Endometrial microvascular endothelial cells (primary cell): ENCODE data around the gene TBX21. TPM values are rescaled to one million over a fixed set of nuclear protein-coding genes. Genes with fewer than 3 reads are reported as not detected.

ENCODE experiments used
- in situ Hi-C: cut with HindIII; loops from 2 replicates; pipeline ENCODE4 v1.10.0; 2017; ENCODE audit warnings: low sequenced_read_pairs, low pct_unique_long_range_greater_than_20kb; ENCODE audit errors: inconsistent ontology term
- total RNA-seq: library from RNA; depleted of rRNA; stranded (reverse); fragments of >200 nt; gene quantifications from one replicate; pipeline ENCODE4 v1.2.3, GENCODE V29; 2015; ENCODE audit errors: inconsistent ontology term

TBX21 gene
- not detected for total RNA-seq

- in situ Hi-C loops: no loop called here
Observed at GRCh38 chr17:47733047-47733673, at the start of gene TBX21. TBX21 (plus strand) TSS chr17:47733236; CDS start chr17:47733455, 219 bp downstream.

GRCh38 chr17:47684025-47684424, 49.0 kb upstream of the TBX21 start:
- in situ Hi-C loops: no loop called here

- in situ Hi-C loops: no loop called here
Observed at GRCh38 chr17:47684535-47685193, 48.4 kb upstream of the TBX21 start.

GRCh38 chr17:47685556-47686275, 47.3 kb upstream of the TBX21 start:
- in situ Hi-C loops: no loop called here

- in situ Hi-C loops: no loop called here
Observed at GRCh38 chr17:47686276-47686635, 46.8 kb upstream of the TBX21 start.

GRCh38 chr17:47686664-47687327, 46.2 kb upstream of the TBX21 start:
- in situ Hi-C loops: no loop called here

GRCh38 chr17:47687328-47687690, 45.7 kb upstream of the TBX21 start:
- in situ Hi-C loops: no loop called here

GRCh38 chr17:47687748-47688147, 45.3 kb upstream of the TBX21 start:
- in situ Hi-C loops: no loop called here

- in situ Hi-C loops: no loop called here
Observed at GRCh38 chr17:47690121-47690520, 42.9 kb upstream of the TBX21 start.

GRCh38 chr17:47692137-47692894, 40.7 kb upstream of the TBX21 start:
- in situ Hi-C loops: no loop called here

GRCh38 chr17:47692895-47693730, 39.9 kb upstream of the TBX21 start:
- in situ Hi-C loops: no loop called here

- in situ Hi-C loops: no loop called here
Observed at GRCh38 chr17:47693731-47694580, 39.1 kb upstream of the TBX21 start, which contains the start of gene TBKBP1. TBKBP1 (plus strand) TSS chr17:47694161; CDS start chr17:47696113, 1,952 bp downstream.

GRCh38 chr17:47694581-47695428, 38.2 kb upstream of the TBX21 start:
- in situ Hi-C loops: no loop called here

GRCh38 chr17:47695429-47696376, 37.3 kb upstream of the TBX21 start:
- in situ Hi-C loops: no loop called here
